Endothelial cell (in vitro differentiated cells): Measurements from ENCODE around the gene SYTL4. TPM values are rescaled to one million over a fixed set of nuclear protein-coding genes. Genes with fewer than 3 reads are reported as not detected.

ENCODE experiments used
- DNase-seq: peaks from one replicate; pipeline ENCODE4 v3.0.0; 2021; ENCODE audit warnings: low spot score
- H3K27ac Mint-ChIP-seq: one replicate; pipeline ENCODE4 v1.8.0; 2021; ENCODE audit warnings: mixed read lengths, inconsistent platforms; ENCODE audit not compliant: unreplicated experiment
- H3K27me3 Mint-ChIP-seq: one replicate; pipeline ENCODE4 v1.8.0; 2021; ENCODE audit warnings: mild to moderate bottlenecking, moderate library complexity, mixed read lengths, inconsistent platforms; ENCODE audit not compliant: unreplicated experiment
- H3K36me3 Mint-ChIP-seq: one replicate; pipeline ENCODE4 v1.8.0; 2021; ENCODE audit warnings: mild to moderate bottlenecking, low read depth, mixed read lengths, inconsistent platforms; ENCODE audit not compliant: unreplicated experiment
- H3K4me1 Mint-ChIP-seq: one replicate; pipeline ENCODE4 v1.8.0; 2021; ENCODE audit warnings: mild to moderate bottlenecking, mixed read lengths, inconsistent platforms; ENCODE audit not compliant: unreplicated experiment
- H3K4me3 Mint-ChIP-seq: one replicate; pipeline ENCODE4 v1.8.0; 2021; ENCODE audit warnings: mild to moderate bottlenecking, mixed read lengths, inconsistent platforms; ENCODE audit not compliant: unreplicated experiment
- H3K9me3 Mint-ChIP-seq: one replicate; pipeline ENCODE4 v1.8.0; 2021; ENCODE audit warnings: mixed read lengths, inconsistent platforms; ENCODE audit not compliant: unreplicated experiment
- total RNA-seq: library from RNA; stranded (reverse); fragmentation: NEBNext Ultra II Directional; extraction: Animal tissue kit (Norgen Biotek cat#: 25700); gene quantifications from one replicate; pipeline ENCODE4 v1.2.1, GENCODE V29; 2021; ENCODE audit not compliant: unreplicated experiment
- TF ChIP-seq, protein P1 (sequence below): fragments of 200-600 bp; sonication (generic); IDR thresholded peaks from one replicate; pipeline ENCODE4 v1.5.0; 2021; ENCODE audit warnings: antibody characterized with exemption; ENCODE audit not compliant: unreplicated experiment

Gene SYTL4
- total RNA-seq, 1 donor from 2014 or later, result 3.9 TPM

DNA sequence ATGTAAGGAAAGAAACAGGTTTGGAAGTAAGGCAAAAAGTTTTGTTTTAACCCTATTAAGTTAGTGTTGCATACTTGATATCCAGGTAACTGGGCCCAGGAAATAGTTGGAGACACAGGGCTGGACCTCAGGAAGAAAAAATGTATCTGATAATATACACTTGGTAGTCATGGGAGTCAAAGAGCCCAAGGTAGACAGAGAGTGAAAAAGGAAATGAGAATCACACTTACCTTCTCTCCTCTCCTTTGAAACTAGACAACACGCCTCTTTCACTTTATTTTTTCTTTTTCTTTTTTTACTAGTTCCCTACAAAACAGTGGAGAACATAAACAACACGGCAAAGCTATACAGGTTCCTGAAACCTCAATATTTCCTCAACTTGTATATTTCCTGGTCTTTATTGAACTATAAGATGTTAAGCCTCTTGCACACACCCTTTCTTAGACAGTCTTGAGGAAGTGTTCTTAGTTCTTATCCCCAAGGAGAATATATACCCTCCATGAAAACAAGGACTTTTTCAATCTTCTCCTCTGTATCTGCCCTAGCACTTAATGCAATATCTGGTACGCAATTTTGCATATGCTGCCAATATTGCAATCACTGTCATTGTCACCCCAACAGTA is 27.2 kb downstream of the SYTL4 start:
- no peaks in the 10 kb centered on the region for H3K27me3 Mint-ChIP-seq
- no peak overlapping the region for H3K27ac Mint-ChIP-seq
- H3K9me3 Mint-ChIP-seq, result no peaks in the 10 kb centered on the region
- H3K36me3 Mint-ChIP-seq, result no peaks in the 10 kb centered on the region
- H3K4me3 Mint-ChIP-seq, result no peak overlapping the region
- TF ChIP-seq, protein P1, sequence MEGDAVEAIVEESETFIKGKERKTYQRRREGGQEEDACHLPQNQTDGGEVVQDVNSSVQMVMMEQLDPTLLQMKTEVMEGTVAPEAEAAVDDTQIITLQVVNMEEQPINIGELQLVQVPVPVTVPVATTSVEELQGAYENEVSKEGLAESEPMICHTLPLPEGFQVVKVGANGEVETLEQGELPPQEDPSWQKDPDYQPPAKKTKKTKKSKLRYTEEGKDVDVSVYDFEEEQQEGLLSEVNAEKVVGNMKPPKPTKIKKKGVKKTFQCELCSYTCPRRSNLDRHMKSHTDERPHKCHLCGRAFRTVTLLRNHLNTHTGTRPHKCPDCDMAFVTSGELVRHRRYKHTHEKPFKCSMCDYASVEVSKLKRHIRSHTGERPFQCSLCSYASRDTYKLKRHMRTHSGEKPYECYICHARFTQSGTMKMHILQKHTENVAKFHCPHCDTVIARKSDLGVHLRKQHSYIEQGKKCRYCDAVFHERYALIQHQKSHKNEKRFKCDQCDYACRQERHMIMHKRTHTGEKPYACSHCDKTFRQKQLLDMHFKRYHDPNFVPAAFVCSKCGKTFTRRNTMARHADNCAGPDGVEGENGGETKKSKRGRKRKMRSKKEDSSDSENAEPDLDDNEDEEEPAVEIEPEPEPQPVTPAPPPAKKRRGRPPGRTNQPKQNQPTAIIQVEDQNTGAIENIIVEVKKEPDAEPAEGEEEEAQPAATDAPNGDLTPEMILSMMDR, result no peak
- no peak for DNase-seq
- peaks cover 4% of the 10 kb centered on the region for H3K4me1 Mint-ChIP-seq

DNA sequence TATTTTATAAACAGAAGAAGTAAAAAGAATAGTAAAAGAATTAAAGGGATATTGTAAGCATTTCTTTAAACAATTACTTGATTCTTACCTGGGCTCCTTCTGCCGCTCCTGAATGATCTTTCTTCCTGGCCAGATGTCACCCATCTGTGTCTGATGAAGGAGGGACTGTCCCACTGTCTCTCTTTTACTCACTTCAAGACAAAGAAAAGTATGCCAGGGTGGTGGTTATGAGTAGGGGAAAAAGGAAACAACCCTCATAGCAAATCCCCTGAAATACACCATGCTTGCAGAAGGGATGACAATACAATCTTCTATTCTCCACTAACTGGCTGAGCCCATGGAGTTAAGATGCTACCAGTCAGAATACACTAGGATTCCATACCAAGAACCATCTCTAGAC is 31.1 kb downstream of the SYTL4 start:
- Mint-ChIP-seq H3K27me3 (no peaks in the 10 kb centered on the region), H3K9me3 (no peaks in the 10 kb centered on the region), H3K4me1 (peaks cover 4% of the 10 kb centered on the region), H3K4me3 (no peak overlapping the region), H3K36me3 (no peaks in the 10 kb centered on the region), H3K27ac (no peak overlapping the region)
- TF ChIP-seq, protein P1, result no peak
- DNase-seq, result no peak

DNA sequence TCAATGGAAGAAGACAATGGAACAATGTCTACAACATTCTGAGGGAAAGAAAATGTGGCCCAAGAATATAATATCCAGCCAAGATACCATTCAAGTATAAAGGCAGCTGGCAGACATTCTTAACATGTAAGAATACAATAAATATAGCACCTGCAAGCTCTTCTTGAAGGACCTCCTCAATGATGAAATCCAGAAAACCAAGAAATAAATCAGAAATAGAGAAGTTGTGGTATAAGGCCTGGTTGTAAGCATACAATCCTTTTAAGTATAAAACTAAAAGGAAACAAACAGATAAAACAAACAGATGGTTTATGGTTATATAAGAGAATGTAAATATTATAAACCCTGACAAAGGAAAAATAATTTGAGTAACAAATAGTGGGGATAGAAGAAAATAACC is 33.4 kb downstream of the SYTL4 start:
- Mint-ChIP-seq H3K27ac (no peak overlapping the region), H3K27me3 (no peaks in the 10 kb centered on the region), H3K36me3 (no peaks in the 10 kb centered on the region), H3K4me1 (peaks cover 4% of the 10 kb centered on the region), H3K9me3 (no peaks in the 10 kb centered on the region), H3K4me3 (no peak overlapping the region)
- TF ChIP-seq, protein P1, result no peak
- DNase-seq, result no peak

DNA sequence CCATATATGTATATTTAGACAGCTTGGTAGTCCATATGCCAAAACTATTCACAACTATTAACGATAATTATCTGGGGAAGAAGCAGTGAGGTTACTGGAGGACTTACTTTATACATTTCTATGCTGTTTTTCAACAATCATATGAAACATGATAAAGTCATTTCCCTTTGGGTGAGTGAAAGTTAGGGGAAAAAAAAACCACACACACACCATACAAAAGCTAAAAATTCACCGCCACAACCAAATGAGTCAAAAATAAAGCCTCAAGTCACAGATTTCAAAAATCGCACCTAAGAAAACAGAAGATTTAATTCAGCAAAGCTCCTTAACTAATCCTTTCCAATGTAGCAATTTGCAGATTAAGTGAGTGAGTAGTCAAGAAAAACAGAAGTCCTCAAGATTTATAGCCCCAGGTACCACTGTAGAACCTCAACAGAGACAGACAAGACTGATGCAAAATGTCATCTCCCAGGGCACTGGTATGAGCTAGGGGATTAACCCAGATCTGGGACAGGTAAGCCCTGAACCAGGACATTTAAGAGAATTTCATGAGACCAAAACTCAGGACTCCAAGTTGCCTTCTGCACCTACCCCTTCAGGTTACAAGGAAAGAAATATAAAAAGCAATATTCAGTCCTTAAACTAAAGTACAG is 35.1 kb downstream of the SYTL4 start:
- no peak overlapping the region for H3K27ac Mint-ChIP-seq
- no peaks in the 10 kb centered on the region for H3K4me1 Mint-ChIP-seq
- no peaks in the 10 kb centered on the region for H3K36me3 Mint-ChIP-seq
- H3K4me3 Mint-ChIP-seq, result no peak overlapping the region
- no peaks in the 10 kb centered on the region for H3K9me3 Mint-ChIP-seq
- no peak for DNase-seq
- no peaks in the 10 kb centered on the region for H3K27me3 Mint-ChIP-seq
- TF ChIP-seq, protein P1, result no peak

DNA sequence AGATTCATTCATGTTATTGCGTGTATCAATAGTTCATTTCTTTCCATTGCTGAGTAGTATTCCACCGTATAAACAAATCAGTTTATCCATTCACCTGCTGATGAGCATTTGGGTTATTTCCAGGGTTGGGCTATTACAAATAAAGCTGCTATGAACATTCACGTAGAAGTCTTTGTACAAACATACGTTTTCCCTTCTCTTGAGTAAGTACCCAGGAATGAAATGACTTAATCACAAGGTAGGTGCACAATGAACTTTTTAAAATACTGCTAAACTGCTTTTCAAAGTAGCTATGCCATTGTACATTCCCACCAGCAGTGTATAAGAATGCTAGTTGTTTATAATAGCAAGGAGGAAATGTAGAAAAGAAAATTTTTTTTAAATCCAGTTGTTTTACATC is 35.9 kb downstream of the SYTL4 start:
- DNase-seq, result no peak
- no peaks in the 10 kb centered on the region for H3K4me1 Mint-ChIP-seq
- H3K27me3 Mint-ChIP-seq, result no peaks in the 10 kb centered on the region
- TF ChIP-seq, protein P1, result no peak
- no peak overlapping the region for H3K4me3 Mint-ChIP-seq
- H3K27ac Mint-ChIP-seq, result no peak overlapping the region
- H3K36me3 Mint-ChIP-seq, result no peaks in the 10 kb centered on the region
- H3K9me3 Mint-ChIP-seq, result no peaks in the 10 kb centered on the region
